22Rv1 (cell line): ENCODE measurements around the gene TPST1.

Experiments used
- CTCF ChIP-seq: fragments of 450-650 bp; IDR thresholded peaks from 2 replicates; pipeline ENCODE4 v1.5.1; 2017; ENCODE audit warnings: mild to moderate bottlenecking
- ZFX ChIP-seq: fragments of 450-650 bp; IDR thresholded peaks from 2 replicates; pipeline ENCODE4 v1.6.1; 2017; ENCODE audit warnings: antibody characterized with exemption, borderline replicate concordance

- TF ChIP-seq CTCF (no peak), ZFX (no peak)
Measured at GRCh38 chr7:66339141-66339540, 134.0 kb downstream of the TPST1 start.
